B cell (primary cell): Measurements from ENCODE around the gene ACADS. TPM values are rescaled to one million over a fixed set of nuclear protein-coding genes. Genes with fewer than 3 reads are reported as not detected.

Experiments
- ATAC-seq: fragments of 200-7000 bp; cut with Tn5 transposase; one replicate; pipeline ENCODE4 v1.10.0; 2021; ENCODE audit warnings: low read depth, mild to moderate bottlenecking, moderate number of reproducible peaks, moderate library complexity
- CTCF ChIA-PET: fragments of 350-600 bp; sonication (Branson Sonifier 250); formaldehyde crosslinking; loops from one replicate; lab custom pipeline; 2021; ENCODE audit warnings: antibody characterized with exemption, inconsistent platforms; lab: Charles Lee
- POLR2A ChIA-PET: fragments of 350-600 bp; sonication (Branson Sonifier 250); formaldehyde crosslinking; loops from one replicate; lab custom pipeline; 2021; ENCODE audit warnings: antibody characterized with exemption; lab: Charles Lee
- DNase-seq: peaks from one replicate; pipeline ENCODE4 v3.0.0; 2013
- H2AFZ ChIP-seq: 2 replicates; pipeline ENCODE4 v1.6.1; 2012; ENCODE audit warnings: mild to moderate bottlenecking, low read depth, low read length; ENCODE audit not compliant: insufficient read depth, poor library complexity, severe bottlenecking
- H3K27ac ChIP-seq, 2 donors: 1 replicate in 1 of 2; 2 replicates in 1 of 2; pipeline ENCODE4 v1.5.1; 2012 to 2013; ENCODE audit warnings: low read length in 2 of 2, mild to moderate bottlenecking in 2 of 2, moderate library complexity in 1 of 2
- H3K27me3 ChIP-seq, 4 experiments: fragments of 200-600 bp in 1 of 4; sonication (generic) in 1 of 4; replicated peaks in 1 of 4; 1 replicate in 2 of 4; 2 replicates in 2 of 4; pipeline versions ENCODE4 v1.6.1 to v1.7.0; 2013 to 2016; ENCODE audit warnings: low read length in 3 of 4, mild to moderate bottlenecking in 2 of 4, mixed read lengths in 1 of 4, moderate library complexity in 1 of 4; ENCODE audit not compliant: insufficient read depth in 4 of 4, control insufficient read depth in 3 of 4; ENCODE audit errors: control extremely low read depth in 1 of 4
- H3K36me3 ChIP-seq, 2 experiments: replicated peaks in 1 of 2; 1 replicate in 1 of 2; 2 replicates in 1 of 2; pipeline versions ENCODE4 v1.6.1 to v1.7.1; 2013; ENCODE audit warnings: low read length in 1 of 2; ENCODE audit not compliant: insufficient read depth in 2 of 2, control insufficient read depth in 1 of 2; ENCODE audit errors: control extremely low read depth in 1 of 2, extremely low read depth in 1 of 2
- H3K4me1 ChIP-seq, 2 donors: fragments of 200-600 bp in 1 of 2; sonication (generic) in 1 of 2; 1 replicate in 1 of 2; 2 replicates in 1 of 2; pipeline versions ENCODE4 v1.5.1 to v1.6.1; 2013 to 2017; ENCODE audit warnings: low read length in 2 of 2; ENCODE audit not compliant: control insufficient read depth in 2 of 2, insufficient read depth in 2 of 2
- H3K4me2 ChIP-seq: replicated peaks from 2 replicates; pipeline ENCODE3; 2012; ENCODE audit warnings: mild to moderate bottlenecking, low read depth, low read length; ENCODE audit not compliant: poor library complexity, severe bottlenecking
- H3K4me3 ChIP-seq, 5 experiments: fragments of 200-600 bp in 1 of 5; sonication (generic) in 1 of 5; 1 replicate in 3 of 5; 2 replicates in 2 of 5; pipeline versions ENCODE4 v1.5.1 to v1.7.0; 2011 to 2016; ENCODE audit warnings: low read length in 4 of 5, mild to moderate bottlenecking in 4 of 5, low read depth in 2 of 5, control low read depth in 1 of 5, moderate library complexity in 1 of 5; ENCODE audit not compliant: insufficient read depth in 1 of 5; ENCODE audit errors: control extremely low read depth in 1 of 5, extremely low read depth in 1 of 5
- H3K79me2 ChIP-seq: fragments of 200-600 bp; sonication (generic); one replicate; pipeline ENCODE4 v1.6.0; 2016; ENCODE audit warnings: low read length; ENCODE audit not compliant: control insufficient read depth, insufficient read depth
- H3K9ac ChIP-seq: fragments of 200-600 bp; sonication (generic); 2 replicates; pipeline ENCODE4 v1.6.1; 2017; ENCODE audit warnings: mild to moderate bottlenecking, low read length, moderate library complexity
- H3K9me3 ChIP-seq, 3 donors: one replicate each; pipeline versions ENCODE4 v1.6.1 to v1.7.1; 2013; ENCODE audit warnings: low read length in 2 of 3; ENCODE audit not compliant: control insufficient read depth in 2 of 3, insufficient read depth in 1 of 3; ENCODE audit errors: control extremely low read depth in 1 of 3
- H4K20me1 ChIP-seq: 2 replicates; pipeline ENCODE4 v1.6.0; 2012; ENCODE audit warnings: mild to moderate bottlenecking, low read length; ENCODE audit not compliant: insufficient read depth, control insufficient read depth, poor library complexity, severe bottlenecking
- H3K27ac Mint-ChIP-seq: one replicate; pipeline ENCODE4 v1.8.0; 2021; ENCODE audit warnings: mixed read lengths
- H3K27me3 Mint-ChIP-seq: one replicate; pipeline ENCODE4 v1.8.0; 2021; ENCODE audit warnings: mixed read lengths
- H3K4me1 Mint-ChIP-seq: one replicate; pipeline ENCODE4 v1.8.0; 2021; ENCODE audit warnings: mixed read lengths
- H3K4me3 Mint-ChIP-seq: one replicate; pipeline ENCODE4 v1.8.0; 2021; ENCODE audit warnings: mixed read lengths
- H3K9me3 Mint-ChIP-seq: one replicate; pipeline ENCODE4 v1.8.0; 2022; ENCODE audit warnings: mixed read lengths; ENCODE audit not compliant: insufficient read depth
- EZH2 ChIP-seq: IDR thresholded peaks from 2 replicates; pipeline ENCODE4 v1.6.1; 2012; ENCODE audit warnings: borderline replicate concordance, low read depth, mild to moderate bottlenecking, moderate library complexity, low read length; ENCODE audit not compliant: insufficient read depth, poor library complexity, severe bottlenecking
- WGBS: methylation state at CpG from one replicate; pipeline ENCODE4 v1.1.5; 2013; ENCODE audit warnings: missing lambda C conversion rate; ENCODE audit not compliant: insufficient coverage; 5-methylcytosine and 5-hydroxymethylcytosine counted together
- intact Hi-C: fragments of 100-400 bp; cut with micrococcal nuclease; formaldehyde crosslinking; loops from one replicate; pipeline ENCODE4 v1.10.0; 2022
- polyA plus RNA-seq: library from polyadenylated mRNA; depleted of rRNA; stranded (reverse); fragments of >200 nt; gene quantifications from 2 replicates; pipeline ENCODE4 v1.2.3, GENCODE V29; 2012
- total RNA-seq, 2 donors: library from RNA; stranded (reverse); fragments of 120-200 nt in 1 of 2; gene quantifications; 1 replicate in 1 of 2; 2 replicates in 1 of 2; pipeline versions ENCODE4 v1.2.3 to v1.2.4, GENCODE V29; 2013 to 2022
- TF ChIP-seq, protein P1 (sequence below): fragments of 200-600 bp; IDR thresholded peaks from one replicate; pipeline ENCODE4 v1.8.0; 2022; ENCODE audit warnings: antibody characterized with exemption, mild to moderate bottlenecking

Gene ACADS
- total and polyA plus RNA-seq, 2 donors (not counting 1 experiment from before 2014, with no cell fraction given) = 6.8 to 10.0 TPM

DNA sequence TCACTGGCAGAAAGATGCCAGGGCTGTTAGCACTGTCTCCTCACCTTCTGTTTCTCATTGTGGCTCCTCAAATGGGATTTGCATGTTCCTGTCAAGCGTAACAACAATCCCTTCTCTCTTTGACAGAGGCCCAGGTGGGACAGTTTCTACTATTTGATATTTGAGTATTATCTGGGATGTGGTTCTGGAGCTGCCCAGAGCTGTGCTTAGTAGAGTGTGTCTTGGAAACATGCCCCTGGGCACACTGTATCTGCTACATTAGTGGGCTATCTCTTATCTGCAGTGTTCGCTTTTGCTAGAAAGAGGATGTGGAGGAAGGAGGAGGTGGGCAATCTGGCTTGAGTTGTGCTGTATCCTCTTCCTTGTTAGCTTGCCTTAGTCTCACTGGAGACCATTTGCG lies 3.8 kb upstream of the ACADS start:
- Histone ChIP-seq H3K36me3 (peaks cover 1 to 35% of the 10 kb centered on the region in 2 experiments), H3K4me2 (peak overlapping the region; percentile 4)
- no peak overlapping the region for H3K27ac Mint-ChIP-seq

GRCh38 chr12:120722784-120723183 lies 2.8 kb upstream of the ACADS start:
- Histone ChIP-seq H4K20me1 (peaks cover 44% of the 10 kb centered on the region), H3K27me3 (no peaks in the 10 kb centered on the region), H3K4me3 (no peak overlapping the region), H3K79me2 (peaks cover 7% of the 10 kb centered on the region), H3K4me2 (no peak overlapping the region), H3K4me1 (peaks cover 28 to 30% of the 10 kb centered on the region in 2 donors), H3K9me3 (no peaks in the 10 kb centered on the region), H3K27ac (no peak overlapping the region), H3K9ac (no peak overlapping the region), H3K36me3 (peaks cover 1 to 33% of the 10 kb centered on the region in 2 experiments), H2AFZ (no peak overlapping the region)
- ChIA-PET POLR2A (no interaction called here), CTCF (no interaction called here)
- no peaks in the 10 kb centered on the region for H3K9me3 Mint-ChIP-seq
- H3K4me3 Mint-ChIP-seq = no peak overlapping the region
- H3K27me3 Mint-ChIP-seq = no peaks in the 10 kb centered on the region
- H3K27ac Mint-ChIP-seq = no peak overlapping the region
- peaks cover 37% of the 10 kb centered on the region for H3K4me1 Mint-ChIP-seq
- no peak for ATAC-seq
- WGBS = no CpG with 5 or more reads among the region's 2 CpGs
- intact Hi-C loops = no loop called here
- DNase-seq = no peak
- TF ChIP-seq, protein P1, sequence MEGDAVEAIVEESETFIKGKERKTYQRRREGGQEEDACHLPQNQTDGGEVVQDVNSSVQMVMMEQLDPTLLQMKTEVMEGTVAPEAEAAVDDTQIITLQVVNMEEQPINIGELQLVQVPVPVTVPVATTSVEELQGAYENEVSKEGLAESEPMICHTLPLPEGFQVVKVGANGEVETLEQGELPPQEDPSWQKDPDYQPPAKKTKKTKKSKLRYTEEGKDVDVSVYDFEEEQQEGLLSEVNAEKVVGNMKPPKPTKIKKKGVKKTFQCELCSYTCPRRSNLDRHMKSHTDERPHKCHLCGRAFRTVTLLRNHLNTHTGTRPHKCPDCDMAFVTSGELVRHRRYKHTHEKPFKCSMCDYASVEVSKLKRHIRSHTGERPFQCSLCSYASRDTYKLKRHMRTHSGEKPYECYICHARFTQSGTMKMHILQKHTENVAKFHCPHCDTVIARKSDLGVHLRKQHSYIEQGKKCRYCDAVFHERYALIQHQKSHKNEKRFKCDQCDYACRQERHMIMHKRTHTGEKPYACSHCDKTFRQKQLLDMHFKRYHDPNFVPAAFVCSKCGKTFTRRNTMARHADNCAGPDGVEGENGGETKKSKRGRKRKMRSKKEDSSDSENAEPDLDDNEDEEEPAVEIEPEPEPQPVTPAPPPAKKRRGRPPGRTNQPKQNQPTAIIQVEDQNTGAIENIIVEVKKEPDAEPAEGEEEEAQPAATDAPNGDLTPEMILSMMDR = no peak
- no peak for TF ChIP-seq EZH2

More for the DNA sequence above, 3.8 kb upstream of the ACADS start:
- no peaks in the 10 kb centered on the region for H3K27me3 Mint-ChIP-seq
- no peaks in the 10 kb centered on the region for H3K9me3 ChIP-seq
- DNase-seq (peak; percentile 65), ATAC-seq (no peak)
- no peaks in the 10 kb centered on the region for H3K27me3 ChIP-seq
- no peak overlapping the region for H3K4me3 ChIP-seq
- H3K27ac ChIP-seq = no peak overlapping the region
- H3K4me1 Mint-ChIP-seq = peaks cover 37% of the 10 kb centered on the region
- no peak overlapping the region for H3K9ac ChIP-seq
- WGBS = 71% methylated on average over 2 of the region's 3 CpGs
- H4K20me1 ChIP-seq = peaks cover 44% of the 10 kb centered on the region
- H3K79me2 ChIP-seq = peaks cover 7% of the 10 kb centered on the region
- H3K4me3 Mint-ChIP-seq = peak overlapping the region; percentile 24
- H3K4me1 ChIP-seq = peaks cover 28 to 30% of the 10 kb centered on the region in 2 donors
- POLR2A ChIA-PET = no interaction called here
- no peak overlapping the region for H2AFZ ChIP-seq
- CTCF ChIA-PET = interaction anchor here (0.5 to 1.2 kb wide), 4 partner anchors 9 to 407 kb away, joined by 3 to 6 read pairs (median 4); no protein-coding TSS in a partner anchor
- no peak for TF ChIP-seq EZH2
- TF ChIP-seq, protein P1 = no peak
- intact Hi-C loops = no loop called here
- H3K9me3 Mint-ChIP-seq = no peaks in the 10 kb centered on the region
